KMS-11 (cell line): ENCODE data around the gene SHROOM1.
"Not testable (repeated sequence)": the region's sequence is repeated elsewhere in the genome, so short reads cannot be mapped to it uniquely, and the experiment has no call there.

Experiments
- H2AFZ ChIP-seq: fragments of 200-600 bp; sonication (generic); 2 replicates; pipeline ENCODE4 v1.6.1; 2016; ENCODE audit warnings: antibody characterized with exemption, mixed run types, low read depth
- H3K27ac ChIP-seq: fragments of 200-600 bp; sonication (generic); 2 replicates; pipeline ENCODE4 v1.6.1; 2016; ENCODE audit warnings: mild to moderate bottlenecking, mixed run types
- H3K27me3 ChIP-seq: fragments of 200-600 bp; sonication (generic); 2 replicates; pipeline ENCODE4 v1.6.1; 2017; ENCODE audit warnings: mild to moderate bottlenecking, low read depth, mixed run types, moderate library complexity; ENCODE audit not compliant: insufficient read depth
- H3K36me3 ChIP-seq: fragments of 200-600 bp; sonication (generic); 2 replicates; pipeline ENCODE4 v1.6.1; 2017; ENCODE audit warnings: mild to moderate bottlenecking, mixed run types; ENCODE audit not compliant: insufficient read depth
- H3K4me1 ChIP-seq: fragments of 200-600 bp; sonication (generic); 2 replicates; pipeline ENCODE4 v1.6.1; 2016; ENCODE audit warnings: mild to moderate bottlenecking, low read depth, mixed run types; ENCODE audit not compliant: poor library complexity, severe bottlenecking
- H3K4me2 ChIP-seq: fragments of 200-600 bp; sonication (generic); 2 replicates; pipeline ENCODE4 v1.7.0; 2016; ENCODE audit warnings: mild to moderate bottlenecking, mixed run types
- H3K4me3 ChIP-seq: fragments of 200-600 bp; sonication (generic); IDR thresholded peaks from 2 replicates; pipeline ENCODE4 v1.6.1; 2017; ENCODE audit warnings: low read depth, low read length, mixed read lengths; ENCODE audit not compliant: insufficient read depth
- H3K79me2 ChIP-seq: fragments of 200-600 bp; sonication (generic); 2 replicates; pipeline ENCODE4 v1.6.1; 2016; ENCODE audit warnings: low read depth, mixed run types; ENCODE audit not compliant: insufficient read depth
- H3K9ac ChIP-seq: fragments of 200-600 bp; sonication (generic); 2 replicates; pipeline ENCODE4 v1.6.1; 2016; ENCODE audit warnings: mild to moderate bottlenecking, mixed run types
- H4K20me1 ChIP-seq: fragments of 200-600 bp; sonication (generic); 2 replicates; pipeline ENCODE4 v1.6.1; 2016; ENCODE audit warnings: mild to moderate bottlenecking, mixed run types; ENCODE audit not compliant: insufficient read depth
- CTCF ChIP-seq: fragments of 200-600 bp; sonication (generic); conservative IDR thresholded peaks from 2 replicates; pipeline ENCODE4 v1.6.1; 2017; ENCODE audit warnings: low read depth, mild to moderate bottlenecking, antibody characterized with exemption, low read length, moderate library complexity, mixed read lengths

SHROOM1 gene

GRCh38 chr5:132865668-132866341 is 35.4 kb upstream of the SHROOM1 start:
- Histone ChIP-seq H3K4me1 (peaks cover 18% of the 10 kb centered on the region), H3K27me3 (no peaks in the 10 kb centered on the region), H3K27ac (peak overlapping the region; percentile 72), H3K4me2 (peak overlapping the region; percentile 71), H2AFZ (peak overlapping the region; percentile 80), H3K9ac (peak overlapping the region; percentile 88), H3K4me3 (no peak overlapping the region), H4K20me1 (no peaks in the 10 kb centered on the region), H3K79me2 (peaks cover 20% of the 10 kb centered on the region), H3K36me3 (no peaks in the 10 kb centered on the region; the same call in 1 of the 2 replicates)
- 0 out of 2 replicates have a peak, but pooled peaks have one; percentile 13 for TF ChIP-seq CTCF

- H3K4me1 ChIP-seq, result peaks cover 8% of the 10 kb centered on the region
- no peaks in the 10 kb centered on the region for H3K27me3 ChIP-seq
- TF ChIP-seq CTCF, result no peak
- H3K27ac ChIP-seq, result no peak overlapping the region
- H3K4me3 ChIP-seq, result no peak overlapping the region
- no peaks in the 10 kb centered on the region for H3K36me3 ChIP-seq
- H3K4me2 ChIP-seq, result no peak overlapping the region
- no peak overlapping the region for H2AFZ ChIP-seq
- no peaks in the 10 kb centered on the region for H3K79me2 ChIP-seq
- no peak overlapping the region for H3K9ac ChIP-seq
- H4K20me1 ChIP-seq, result no peaks in the 10 kb centered on the region
Measured at GRCh38 chr5:132860742-132861141, 30.3 kb upstream of the SHROOM1 start.

GRCh38 chr5:132859889-132860437 is 29.5 kb upstream of the SHROOM1 start:
- no peaks in the 10 kb centered on the region for H3K4me1 ChIP-seq
- H2AFZ ChIP-seq, result no peak overlapping the region
- no peak overlapping the region for H3K4me2 ChIP-seq
- H3K27me3 ChIP-seq, result no peaks in the 10 kb centered on the region
- no peak overlapping the region for H3K4me3 ChIP-seq
- H3K79me2 ChIP-seq, result no peaks in the 10 kb centered on the region
- TF ChIP-seq CTCF, result no peak
- no peak overlapping the region for H3K9ac ChIP-seq
- no peaks in the 10 kb centered on the region for H3K36me3 ChIP-seq
- no peaks in the 10 kb centered on the region for H4K20me1 ChIP-seq
- no peak overlapping the region for H3K27ac ChIP-seq

- H3K4me1 ChIP-seq, result no peaks in the 10 kb centered on the region
- no peak overlapping the region for H3K4me2 ChIP-seq
- H3K27me3 ChIP-seq, result no peaks in the 10 kb centered on the region
- no peak for TF ChIP-seq CTCF
- H4K20me1 ChIP-seq, result no peaks in the 10 kb centered on the region
- H3K27ac ChIP-seq, result no peak overlapping the region
- no peak overlapping the region for H2AFZ ChIP-seq
- H3K4me3 ChIP-seq, result no peak overlapping the region
- H3K36me3 ChIP-seq, result no peaks in the 10 kb centered on the region
- no peaks in the 10 kb centered on the region for H3K79me2 ChIP-seq
- no peak overlapping the region for H3K9ac ChIP-seq
Measured at GRCh38 chr5:132856011-132856410, 25.6 kb upstream of the SHROOM1 start.

GRCh38 chr5:132854992-132855391 is 24.5 kb upstream of the SHROOM1 start:
- not testable (repeated sequence) for H3K4me2 ChIP-seq, H3K9ac ChIP-seq, H3K27ac ChIP-seq, H3K4me1 ChIP-seq, H3K79me2 ChIP-seq, H2AFZ ChIP-seq, H3K4me3 ChIP-seq, H3K36me3 ChIP-seq, H4K20me1 ChIP-seq, H3K27me3 ChIP-seq
